Measurements from ENCODE around the gene NPAS4.

DNA sequence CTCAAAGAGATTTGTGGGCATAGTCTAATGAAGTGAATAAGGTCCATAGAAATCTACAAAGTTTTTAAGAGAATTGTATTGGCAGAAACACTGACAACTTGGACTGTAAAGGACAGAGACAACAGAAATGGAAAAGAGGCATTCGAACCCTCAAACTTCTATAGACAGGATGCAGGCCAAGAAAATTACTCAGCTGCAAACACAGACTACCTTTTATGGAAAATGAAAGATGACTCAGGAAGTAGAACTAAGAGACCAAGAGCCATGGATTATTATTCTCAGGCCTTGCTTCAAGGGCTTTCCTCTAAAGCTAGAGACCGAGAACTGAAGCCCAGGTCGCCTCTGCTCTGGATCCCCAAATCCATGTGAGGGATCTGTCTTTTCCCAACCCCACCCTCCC lies 42.1 kb downstream of the NPAS4 start:
- TF ChIP-seq EZH2phosphoT487 (IDR thresholded peaks at IDR 0.05; ENCODE audit: borderline replicate concordance, low read length) (no peak), CTCF (IDR thresholded peaks at IDR 0.05; ENCODE audit: low read depth, low read length, poor library complexity, severe bottlenecking) (no peak)
